Measurements from ENCODE around the gene HIVEP3.

The HIVEP3 gene

GRCh38 chr1:41868241-41868998, 50.3 kb downstream of the HIVEP3 start:
- DNase-seq (ENCODE audit: low read depth) = no peak
- peak; percentile 2 for TF ChIP-seq CTCF (conservative IDR thresholded peaks at IDR 0.05; ENCODE audit: low read depth, low read length)
- H3K4me3 ChIP-seq (ENCODE audit: low read length) = no peak overlapping the region

- no peak overlapping the region for H3K4me3 ChIP-seq (ENCODE audit: low read length)
- no peak for DNase-seq (ENCODE audit: low read depth)
- TF ChIP-seq CTCF (conservative IDR thresholded peaks at IDR 0.05; ENCODE audit: low read depth, low read length) = no peak
Measured at GRCh38 chr1:41866285-41866684, 52.4 kb downstream of the HIVEP3 start.

- H3K4me3 ChIP-seq (ENCODE audit: low read length) = no peak overlapping the region
- no peak for TF ChIP-seq CTCF (conservative IDR thresholded peaks at IDR 0.05; ENCODE audit: low read depth, low read length)
- DNase-seq (ENCODE audit: low read depth) = no peak
Measured at GRCh38 chr1:41864471-41865040, 54.2 kb downstream of the HIVEP3 start.

GRCh38 chr1:41863718-41864117, 55.0 kb downstream of the HIVEP3 start:
- TF ChIP-seq CTCF (conservative IDR thresholded peaks at IDR 0.05; ENCODE audit: low read depth, low read length) = no peak
- DNase-seq (ENCODE audit: low read depth) = no peak
- no peak overlapping the region for H3K4me3 ChIP-seq (ENCODE audit: low read length)

GRCh38 chr1:41862384-41863221, 56.1 kb downstream of the HIVEP3 start:
- peak overlapping the region; percentile 10 for H3K4me3 ChIP-seq (ENCODE audit: low read length)
- no peak for TF ChIP-seq CTCF (conservative IDR thresholded peaks at IDR 0.05; ENCODE audit: low read depth, low read length)
- DNase-seq (ENCODE audit: low read depth) = peak; percentile 67

GRCh38 chr1:41861535-41862383, 57.0 kb downstream of the HIVEP3 start:
- no peak for TF ChIP-seq CTCF (conservative IDR thresholded peaks at IDR 0.05; ENCODE audit: low read depth, low read length)
- no peak for DNase-seq (ENCODE audit: low read depth)
- no peak overlapping the region for H3K4me3 ChIP-seq (ENCODE audit: low read length)

All from retinal pigment epithelial cell (primary cell).